ENCODE data around the gene ALDH1L1.

The ALDH1L1 gene

DNA sequence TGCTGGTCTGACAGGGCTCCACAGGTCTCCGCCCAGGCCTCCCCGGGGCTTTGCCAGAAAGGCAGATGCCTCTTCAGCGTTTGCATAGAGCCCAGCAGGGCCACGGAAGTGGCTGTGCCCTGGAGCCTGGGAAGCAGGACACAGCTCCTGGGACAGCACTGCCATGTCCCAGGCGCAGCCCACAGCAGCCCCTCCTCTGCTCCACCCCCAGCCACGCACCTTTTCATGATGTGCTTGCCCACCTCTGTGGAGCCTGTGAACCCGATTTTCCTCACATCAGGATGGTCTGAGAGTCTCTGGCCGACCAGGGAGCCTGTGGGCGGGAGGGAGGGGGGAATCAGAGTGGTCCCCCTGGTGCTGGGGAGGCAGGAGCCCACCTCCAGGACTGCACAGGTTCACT is 62.6 kb downstream of the ALDH1L1 start:
- DNase-seq, result peak; percentile 9

- no peak for DNase-seq
These were observed 63.2 kb downstream of the ALDH1L1 start for GRCh38 chr3:126117212-126117611.

GRCh38 chr3:126116526-126116925 is 63.9 kb downstream of the ALDH1L1 start:
- DNase-seq, result peak; percentile 14

- DNase-seq, result peak; percentile 7
These were observed 65.7 kb downstream of the ALDH1L1 start for GRCh38 chr3:126114443-126115386.

GRCh38 chr3:126113733-126114442 is 66.5 kb downstream of the ALDH1L1 start:
- peak; percentile 12 for DNase-seq

GRCh38 chr3:126113238-126113555 is 67.2 kb downstream of the ALDH1L1 start:
- DNase-seq, result peak; percentile 13

DNA sequence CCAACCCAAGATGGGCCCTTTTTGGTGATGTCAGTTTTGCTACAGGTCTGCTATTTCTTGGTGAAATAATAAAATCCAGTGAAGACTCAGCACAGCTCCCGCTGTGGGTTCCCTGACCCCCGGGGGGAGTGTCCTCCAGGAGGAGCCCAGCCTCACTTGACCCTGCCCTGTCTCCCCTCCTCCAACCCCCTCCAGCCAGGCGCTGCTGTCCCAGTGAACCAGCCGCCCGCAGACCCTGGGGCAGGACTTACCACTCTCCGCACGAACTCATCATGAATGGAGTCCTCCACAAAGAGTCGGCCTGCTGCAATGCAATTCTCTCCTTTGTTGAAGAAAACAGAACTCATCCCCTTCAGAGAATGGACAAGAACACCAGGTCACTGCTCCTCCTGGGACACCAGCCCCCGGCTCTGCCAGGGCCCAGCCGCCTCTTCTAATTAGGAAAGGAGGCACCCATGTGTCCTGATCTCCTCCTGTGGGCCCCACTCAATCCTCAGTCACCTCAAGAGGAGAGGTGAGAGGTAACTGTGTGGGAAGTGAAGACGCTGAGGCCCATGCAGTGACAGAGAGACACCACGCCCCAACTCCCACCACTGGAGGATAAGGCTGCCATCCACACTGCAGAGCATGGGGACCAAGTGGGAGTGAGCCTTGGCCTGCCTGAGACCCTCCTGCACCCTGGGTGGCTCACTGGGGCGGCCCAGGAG is 67.7 kb downstream of the ALDH1L1 start:
- DNase-seq, result peak; percentile 10

DNA sequence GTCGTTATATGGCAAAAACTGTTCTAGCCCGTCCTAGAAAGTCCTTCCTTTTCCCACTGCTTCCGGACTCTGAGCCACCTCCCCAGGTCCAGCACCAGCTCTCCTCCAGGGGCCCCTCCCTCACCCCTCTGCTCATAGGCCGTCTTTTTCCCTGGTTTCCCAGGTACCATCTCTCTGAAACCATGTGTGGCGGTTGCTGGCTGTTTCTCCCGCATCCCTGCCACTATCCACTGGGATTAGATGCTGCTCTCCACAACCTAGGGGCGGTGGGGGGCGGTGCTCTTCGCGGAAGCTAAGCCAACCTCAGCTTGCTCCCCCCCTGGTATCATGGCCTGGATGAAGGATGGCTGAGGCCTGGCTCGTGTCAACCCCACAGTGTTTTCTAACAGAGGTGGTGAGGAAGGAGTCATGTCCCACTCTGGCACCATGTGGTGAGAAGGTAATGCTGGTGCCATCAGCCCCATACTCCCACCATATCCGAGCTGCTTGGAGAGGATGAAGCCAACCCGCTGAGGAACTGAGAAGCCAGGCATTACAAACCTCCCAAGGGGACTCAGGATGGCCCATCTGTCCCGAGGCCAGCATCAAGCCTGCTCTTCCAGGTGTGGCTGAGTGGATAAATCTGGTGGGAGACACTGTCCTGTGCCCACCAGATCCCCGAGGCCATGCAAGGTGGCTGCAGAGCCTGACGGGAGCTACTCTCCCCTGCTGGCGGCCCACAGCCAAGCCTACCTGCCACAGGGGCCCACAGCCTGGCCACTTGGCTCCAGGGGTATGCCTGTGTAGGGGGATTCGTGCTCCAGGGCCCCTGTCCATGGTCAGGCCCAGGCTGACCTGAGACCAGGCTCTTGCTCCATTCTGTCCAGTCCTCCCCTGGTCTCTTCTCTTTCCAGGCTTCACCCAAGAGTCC is 68.6 kb downstream of the ALDH1L1 start:
- no peak for DNase-seq

GRCh38 chr3:126111126-126111551 is 69.2 kb downstream of the ALDH1L1 start:
- peak; percentile 10 for DNase-seq

GRCh38 chr3:126110431-126111125 is 69.8 kb downstream of the ALDH1L1 start:
- DNase-seq, result no peak

- DNase-seq, result peak; percentile 5
These were observed 70.5 kb downstream of the ALDH1L1 start for GRCh38 chr3:126109880-126110235.

DNA sequence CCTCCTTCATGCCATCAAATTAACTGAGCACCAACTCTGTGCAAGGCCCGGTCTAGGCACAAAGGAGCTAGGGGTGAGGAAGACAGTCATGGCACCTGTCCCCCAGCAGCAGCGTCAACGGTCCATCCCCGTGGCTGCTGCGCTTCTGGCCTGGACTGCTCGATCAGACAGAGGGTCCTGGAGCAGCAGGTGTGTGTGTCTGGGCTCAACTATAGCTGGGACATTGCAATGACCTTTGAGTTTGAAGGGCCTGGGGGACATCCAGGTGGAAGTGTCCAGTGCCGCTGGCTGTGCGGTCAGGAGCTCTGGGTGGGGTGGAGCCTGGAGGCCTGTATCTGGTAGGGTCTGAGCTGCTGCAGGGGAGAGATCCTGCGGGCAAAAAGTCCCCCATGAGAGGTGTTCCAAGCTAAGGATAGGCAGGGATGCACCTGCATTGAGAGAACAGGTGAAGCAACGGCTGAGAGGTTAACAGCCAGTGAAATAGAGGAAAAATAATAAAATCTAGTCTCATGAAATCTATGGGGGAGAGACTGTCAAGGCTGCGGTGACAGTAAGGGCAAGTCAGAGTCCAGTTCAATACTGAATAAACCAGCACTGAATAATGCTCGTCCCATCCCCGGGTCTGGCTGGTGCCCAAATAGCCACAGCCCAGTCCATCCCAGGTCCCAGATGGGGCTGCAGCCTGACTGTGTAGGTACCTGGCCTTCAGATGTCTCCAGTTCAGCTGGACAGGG is 71.1 kb downstream of the ALDH1L1 start:
- no peak for DNase-seq

DNA sequence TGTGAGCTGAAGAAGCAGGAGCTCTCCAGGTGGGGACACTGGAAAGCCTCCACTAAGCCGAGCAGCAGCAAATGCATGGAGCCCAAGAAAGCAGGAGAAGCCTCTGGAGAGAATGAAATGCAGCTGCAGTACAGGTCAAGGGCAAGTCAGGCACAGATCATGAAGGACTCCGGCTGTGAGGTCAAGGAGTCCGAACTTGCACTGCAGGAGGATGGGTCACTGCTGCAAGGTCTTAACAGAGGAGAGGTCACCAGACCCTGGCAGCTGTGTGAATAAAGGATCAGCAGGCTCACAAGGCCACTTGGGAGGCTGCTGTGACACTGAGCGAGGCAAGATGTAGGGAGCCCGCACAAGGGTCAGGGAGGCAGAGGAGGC is 71.7 kb downstream of the ALDH1L1 start:
- DNase-seq, result no peak

DNA sequence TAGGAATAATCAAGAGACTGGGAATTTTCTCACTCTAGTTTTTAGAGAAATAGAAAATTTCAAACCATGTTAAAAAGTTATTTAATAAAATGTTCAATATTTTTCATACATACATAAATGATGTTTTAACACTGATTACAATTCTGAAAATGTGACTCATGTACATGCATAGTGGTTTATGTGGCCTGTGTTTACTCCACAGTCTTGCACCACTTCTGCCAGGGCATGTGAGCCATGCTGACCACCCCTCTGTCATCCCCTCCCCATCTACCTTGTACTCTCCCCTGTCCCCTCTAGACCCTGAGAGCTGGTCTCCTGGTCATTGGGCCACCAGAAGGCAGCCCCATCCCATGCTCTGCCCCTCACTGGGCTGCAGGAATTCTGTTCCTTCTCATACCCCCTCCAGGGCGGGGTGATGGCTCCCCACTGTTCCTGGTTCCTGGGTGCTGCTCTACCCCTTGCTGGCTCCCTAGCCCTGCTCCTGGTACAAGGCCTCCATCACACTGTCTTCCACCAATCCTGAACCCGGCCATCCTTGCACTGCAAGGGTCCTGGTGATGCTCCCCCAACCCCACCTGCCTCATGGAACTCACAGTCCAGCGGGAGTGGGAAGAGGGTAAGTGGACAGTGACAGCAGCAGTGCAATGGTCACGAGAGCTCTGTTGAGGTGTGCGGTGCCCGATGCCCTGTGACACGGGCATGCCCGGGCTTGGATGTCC is 72.3 kb downstream of the ALDH1L1 start:
- peak; percentile 8 for DNase-seq

GRCh38 chr3:126107203-126107939 is 73.0 kb downstream of the ALDH1L1 start:
- no peak for DNase-seq

GRCh38 chr3:126106336-126107202 is 73.8 kb downstream of the ALDH1L1 start:
- DNase-seq, result peak; percentile 5

DNA sequence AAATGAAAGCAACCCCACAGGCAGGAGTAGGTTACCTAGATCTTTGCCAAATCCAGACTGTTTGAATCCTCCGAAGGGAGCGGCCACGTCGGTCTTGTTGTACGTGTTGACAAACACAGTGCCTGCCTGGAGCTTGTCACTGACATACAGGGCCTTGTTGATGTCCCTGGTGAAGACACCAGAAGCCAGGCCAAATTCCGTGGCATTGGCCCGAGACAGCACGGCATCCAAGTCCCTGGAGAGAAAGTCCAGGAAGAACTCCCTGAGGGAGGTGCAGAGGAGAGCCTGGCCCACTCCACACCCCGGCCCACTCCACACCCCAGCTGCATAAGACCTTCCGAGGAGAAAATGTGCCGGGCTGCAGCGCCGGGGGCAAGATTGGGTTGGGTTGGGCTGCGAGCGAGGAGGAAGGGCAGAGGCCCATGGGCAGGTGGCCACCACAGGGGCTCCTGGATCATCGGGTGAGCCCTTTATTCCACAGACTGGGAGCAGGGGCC is 74.6 kb downstream of the ALDH1L1 start:
- peak; percentile 7 for DNase-seq
